ENCODE data around the gene C21orf58. TPM values are rescaled to one million over a fixed set of nuclear protein-coding genes. Genes with fewer than 3 reads are reported as not detected.

Gene C21orf58
- total RNA-seq, 1 experiment from 2014 or later, result 10.8 TPM

- ChIA-PET RAD21 (ENCODE audit: low non-redundant PET in 1 of 2, low total read pairs in 2 of 2, uncharacterized antibody in 2 of 2, unreplicated experiment in 2 of 2) (no interaction called here), POLR2A (no interaction called here), CTCF (no interaction called here)
- Histone ChIP-seq H3K9me2 (ENCODE audit: insufficient read depth) (no peaks in the 10 kb centered on the region), H3K27me3 (ENCODE audit: insufficient read depth, low read length) (no peaks in the 10 kb centered on the region), H3K4me2 (ENCODE audit: low read length) (no peak overlapping the region), H4K20me1 (ENCODE audit: insufficient read depth) (no peaks in the 10 kb centered on the region), H3K4me3 (replicated peaks in 1 of 2; ENCODE audit: low read depth in 1 of 2, low read length in 2 of 2) (no peak overlapping the region), H2AFZ (ENCODE audit: low read depth, low read length, poor library complexity, severe bottlenecking) (no peak overlapping the region), H3K27ac (ENCODE audit: low read depth, low read length) (no peak overlapping the region), H3K36me3 (ENCODE audit: control insufficient read depth in 1 of 2, insufficient read depth in 2 of 2, low read length in 2 of 2) (peaks cover 14 to 32% of the 10 kb centered on the region in 2 experiments; a peak in 3 of 4 replicates), H3K9ac (ENCODE audit: low read length) (no peak overlapping the region), H3K4me1 (ENCODE audit: control insufficient read depth in 1 of 2, insufficient read depth in 2 of 2, low read length in 2 of 2) (no peaks in the 10 kb centered on the region), H3K79me2 (ENCODE audit: insufficient read depth, low read length) (peaks cover 18% of the 10 kb centered on the region), H3K9me3 (ENCODE audit: control insufficient read depth in 1 of 2, insufficient read depth in 1 of 2, low read depth in 1 of 2, low read length in 2 of 2) (no peaks in the 10 kb centered on the region)
- BruUV-seq (replicated peaks), result no TSS peak
- ATAC-seq, result no peak
- intact Hi-C loops (cut with micrococcal nuclease), result no loop called here
- no peak for DNase-seq (ENCODE audit: low read depth, low spot score)
- TF ChIP-seq ELF1 (IDR thresholded peaks at IDR 0.05; ENCODE audit: borderline replicate concordance, low read depth), result no peak
- no peak for TF ChIP-seq ZNF274 (IDR thresholded peaks at IDR 0.05; ENCODE audit: low read depth, low read length)
- TF ChIP-seq SP1 (IDR thresholded peaks at IDR 0.05; ENCODE audit: low read depth), result no peak
- TF ChIP-seq FOSL1 (IDR thresholded peaks at IDR 0.05; ENCODE audit: low read depth), result no peak
- no peak for TF ChIP-seq YY1 (IDR thresholded peaks at IDR 0.05; ENCODE audit: extremely low read depth, insufficient replicate concordance, low read depth, low read length)
- TF ChIP-seq RAD21 (IDR thresholded peaks at IDR 0.05; ENCODE audit: low read depth), result no peak
- no peak for TF ChIP-seq ZFX (IDR thresholded peaks at IDR 0.05)
- TF ChIP-seq ATF3 (IDR thresholded peaks at IDR 0.05), result no peak
- TF ChIP-seq SRF (IDR thresholded peaks at IDR 0.05; ENCODE audit: low read depth), result no peak
- no peak for TF ChIP-seq REST (IDR thresholded peaks at IDR 0.05; ENCODE audit: low read depth)
- TF ChIP-seq JUND (IDR thresholded peaks at IDR 0.05), result no peak
- no peak for TF ChIP-seq CTCF (IDR thresholded peaks at IDR 0.05 in 2 of 3, conservative IDR thresholded peaks at IDR 0.05 in 1 of 3; ENCODE audit: borderline replicate concordance in 1 of 3, insufficient read depth in 1 of 3, low read depth in 2 of 3, low read length in 2 of 3)
- no peak for TF ChIP-seq MAX (IDR thresholded peaks at IDR 0.05)
- TF ChIP-seq TCF7L2 (IDR thresholded peaks at IDR 0.05; ENCODE audit: borderline replicate concordance, extremely low read depth, insufficient read depth, insufficient read length), result no peak
- TF ChIP-seq CEBPB (IDR thresholded peaks at IDR 0.05; ENCODE audit: low read depth), result no peak
- no peak for TF ChIP-seq CBX3 (IDR thresholded peaks at IDR 0.05; ENCODE audit: low read depth)
- no peak for TF ChIP-seq EZH2 (IDR thresholded peaks at IDR 0.05)
Observed at GRCh38 chr21:46347791-46348381, 24.2 kb upstream of the C21orf58 start.
